ENCODE measurements around the gene UTS2B.

DNA sequence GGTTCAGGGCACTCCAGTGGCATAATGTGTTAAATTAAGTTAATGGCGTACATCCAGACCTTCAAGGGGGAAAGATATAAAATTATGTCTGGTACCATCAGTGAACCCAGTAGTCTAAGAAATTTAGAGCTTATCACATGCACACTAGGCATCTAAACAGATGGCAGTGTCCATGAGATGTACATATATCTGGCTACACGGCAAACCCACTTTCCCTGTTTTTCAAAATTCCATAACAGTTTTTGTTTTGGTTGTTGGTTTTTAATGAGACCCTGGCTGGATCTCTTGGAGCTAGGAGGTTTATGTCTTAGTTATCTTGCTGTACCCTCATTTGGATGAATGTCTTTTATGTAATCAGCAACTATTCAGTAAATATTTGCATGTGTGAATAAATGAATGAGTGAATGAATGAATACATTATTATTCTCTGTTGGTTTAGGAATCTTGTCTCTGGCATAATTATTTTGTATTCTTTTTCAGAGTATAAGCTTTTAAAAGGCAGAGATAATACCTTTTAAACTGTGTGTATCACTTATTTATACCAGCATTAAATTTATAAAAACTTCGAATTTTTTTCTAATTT, 3.1 kb upstream of the UTS2B start:
- TF ChIP-seq, protein P1, sequence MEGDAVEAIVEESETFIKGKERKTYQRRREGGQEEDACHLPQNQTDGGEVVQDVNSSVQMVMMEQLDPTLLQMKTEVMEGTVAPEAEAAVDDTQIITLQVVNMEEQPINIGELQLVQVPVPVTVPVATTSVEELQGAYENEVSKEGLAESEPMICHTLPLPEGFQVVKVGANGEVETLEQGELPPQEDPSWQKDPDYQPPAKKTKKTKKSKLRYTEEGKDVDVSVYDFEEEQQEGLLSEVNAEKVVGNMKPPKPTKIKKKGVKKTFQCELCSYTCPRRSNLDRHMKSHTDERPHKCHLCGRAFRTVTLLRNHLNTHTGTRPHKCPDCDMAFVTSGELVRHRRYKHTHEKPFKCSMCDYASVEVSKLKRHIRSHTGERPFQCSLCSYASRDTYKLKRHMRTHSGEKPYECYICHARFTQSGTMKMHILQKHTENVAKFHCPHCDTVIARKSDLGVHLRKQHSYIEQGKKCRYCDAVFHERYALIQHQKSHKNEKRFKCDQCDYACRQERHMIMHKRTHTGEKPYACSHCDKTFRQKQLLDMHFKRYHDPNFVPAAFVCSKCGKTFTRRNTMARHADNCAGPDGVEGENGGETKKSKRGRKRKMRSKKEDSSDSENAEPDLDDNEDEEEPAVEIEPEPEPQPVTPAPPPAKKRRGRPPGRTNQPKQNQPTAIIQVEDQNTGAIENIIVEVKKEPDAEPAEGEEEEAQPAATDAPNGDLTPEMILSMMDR (IDR thresholded peaks at IDR 0.05) = no peak
- TF ChIP-seq POLR2A (IDR thresholded peaks at IDR 0.05) = no peak

Measured in uterus (tissue), 2 donors.